ENCODE data around the gene HS6ST2.
"Not testable (repeated sequence)": the region's sequence is repeated elsewhere in the genome, so short reads cannot be mapped to it uniquely, and the experiment has no call there.

The HS6ST2 gene

DNA sequence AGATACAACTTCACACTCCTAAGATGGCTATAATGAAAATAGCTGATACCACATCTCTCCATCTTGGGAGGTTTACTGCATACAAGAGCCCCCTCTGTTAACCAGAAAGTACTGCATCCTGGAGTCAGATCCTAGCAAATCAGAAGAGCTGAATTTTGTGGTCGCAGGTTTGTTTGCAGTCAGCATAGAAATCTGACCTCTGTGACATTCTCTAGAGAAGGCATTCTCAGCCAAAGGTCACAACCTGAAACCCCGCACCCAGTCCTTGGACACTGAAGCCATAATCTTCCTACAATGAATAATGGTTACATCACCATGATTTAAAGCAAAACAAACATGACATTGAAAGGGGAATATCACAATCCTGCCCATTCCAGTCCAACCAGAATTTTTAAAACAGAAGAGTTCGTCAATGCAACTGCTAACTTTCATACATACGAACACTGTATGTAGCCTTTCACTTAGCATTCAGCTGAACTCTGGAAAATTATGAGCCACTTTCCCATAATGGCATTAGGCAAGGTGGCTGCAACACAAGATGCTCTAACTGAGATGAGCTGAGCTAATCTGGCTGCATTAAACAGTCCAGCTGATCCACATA lies 17.6 kb downstream of the HS6ST2 start:
- no peak for DNase-seq

DNA sequence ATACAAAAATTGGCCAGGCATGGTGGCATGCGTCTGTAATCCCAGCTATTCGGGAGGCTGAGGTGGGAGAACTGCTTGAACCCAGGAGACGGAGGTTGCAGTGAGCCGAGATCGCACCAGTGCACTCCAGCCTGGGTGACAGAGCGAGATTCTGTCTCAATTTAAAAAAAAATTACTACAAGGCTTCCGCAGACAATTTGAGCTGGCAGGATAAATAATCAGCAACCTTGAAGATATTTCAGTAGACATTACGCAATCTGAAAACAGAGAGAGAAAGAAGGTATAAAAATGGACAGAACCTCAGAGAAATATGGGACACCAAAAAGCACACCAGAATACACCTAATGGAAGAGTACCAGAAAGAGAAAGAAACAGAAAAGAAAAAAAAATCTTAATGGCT lies 25.3 kb downstream of the HS6ST2 start:
- no peak for DNase-seq

DNA sequence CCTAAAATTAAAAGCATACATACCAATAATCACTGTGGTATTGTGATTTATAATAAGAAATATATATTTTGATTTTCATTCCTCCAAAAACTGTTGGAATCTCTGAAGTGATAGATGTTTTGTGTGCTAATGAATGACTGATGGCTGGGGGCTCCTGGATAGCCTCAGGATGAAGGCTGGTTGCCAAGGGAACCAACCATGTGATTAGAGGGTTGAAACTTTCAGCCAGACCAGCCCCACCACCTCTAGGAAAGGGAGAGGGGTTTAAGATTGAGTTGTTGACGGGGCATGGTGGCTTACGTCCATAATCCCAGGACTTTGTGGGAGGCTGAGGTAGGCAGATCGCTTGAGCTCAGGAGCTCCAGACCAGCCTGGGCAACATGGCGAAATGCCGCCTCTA lies 34.0 kb downstream of the HS6ST2 start:
- DNase-seq = no peak

DNA sequence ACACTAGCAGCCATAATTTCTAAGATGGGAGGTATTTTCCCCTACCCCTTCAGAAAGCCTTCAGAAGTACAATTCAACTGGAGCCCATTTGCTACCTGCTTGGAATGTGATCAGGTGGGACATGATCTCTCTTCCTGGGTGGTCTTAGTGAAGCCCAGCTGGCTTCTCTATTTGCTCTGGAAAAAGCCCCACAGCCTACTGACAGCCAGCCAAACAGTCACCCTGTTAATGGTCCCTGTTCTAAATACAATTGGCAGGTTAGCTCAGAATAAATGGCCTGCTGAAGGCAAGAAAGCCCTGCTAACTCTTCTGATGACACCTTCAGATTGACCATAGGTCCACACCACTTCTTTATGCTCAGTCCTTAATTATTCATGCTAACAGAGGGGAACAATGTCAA lies 39.9 kb downstream of the HS6ST2 start:
- DNase-seq = no peak

DNA sequence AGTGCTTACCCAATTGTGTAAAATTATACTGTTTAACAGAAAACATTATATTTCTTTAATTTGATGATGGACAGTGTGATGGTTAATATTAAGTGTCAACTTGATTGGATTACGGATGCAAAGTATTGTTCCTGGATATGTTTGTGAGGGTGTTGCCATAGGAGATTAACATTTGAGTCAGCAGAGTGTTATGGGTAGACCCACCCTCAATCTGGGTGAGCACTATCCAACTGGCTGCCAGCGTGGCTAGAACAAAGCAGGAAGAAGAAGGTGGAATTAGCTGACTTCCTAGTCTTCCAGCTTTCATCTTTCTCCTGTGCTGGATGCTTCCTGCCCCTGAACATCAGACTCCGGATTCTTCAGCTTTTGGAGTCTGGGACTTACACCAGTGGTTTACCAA lies 42.1 kb downstream of the HS6ST2 start:
- DNase-seq = no peak

DNA sequence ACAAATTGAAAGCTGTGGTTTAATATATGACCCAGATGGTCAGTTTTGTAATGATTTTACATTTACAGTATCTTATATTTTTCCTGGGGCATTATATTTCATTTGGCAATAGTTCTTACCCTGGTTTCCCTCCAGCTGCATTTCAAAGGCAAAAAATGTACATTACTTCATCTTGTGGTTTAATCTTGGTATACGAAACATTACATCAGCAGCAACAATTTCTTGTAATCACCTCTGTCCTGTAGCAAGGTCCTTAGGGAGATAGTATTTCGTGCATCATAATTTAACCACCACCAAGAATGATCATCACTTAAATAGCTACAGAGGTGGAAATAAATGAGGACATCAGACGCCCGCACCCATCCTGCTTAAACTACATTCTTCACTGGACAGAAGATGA lies 48.8 kb downstream of the HS6ST2 start:
- no peak for DNase-seq

DNA sequence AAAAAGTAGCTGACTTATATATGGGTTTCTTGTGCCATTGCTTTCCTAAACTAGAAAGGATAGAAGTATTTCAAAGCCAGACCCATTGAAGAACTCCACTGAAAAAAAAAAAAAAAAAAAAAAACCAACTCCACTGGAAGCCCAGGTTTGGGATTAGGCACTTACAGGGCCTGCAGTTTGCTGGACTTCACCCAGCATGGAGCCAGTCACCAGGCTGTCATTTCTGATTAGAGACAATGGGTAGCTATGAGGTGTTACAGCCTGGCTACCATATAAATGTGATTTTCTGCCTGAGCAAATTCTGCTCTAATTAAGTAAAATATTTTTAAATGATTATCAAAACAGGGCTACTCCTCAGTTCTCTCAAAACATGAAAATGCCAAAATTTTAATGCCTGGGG lies 49.5 kb downstream of the HS6ST2 start:
- DNase-seq = no peak

DNA sequence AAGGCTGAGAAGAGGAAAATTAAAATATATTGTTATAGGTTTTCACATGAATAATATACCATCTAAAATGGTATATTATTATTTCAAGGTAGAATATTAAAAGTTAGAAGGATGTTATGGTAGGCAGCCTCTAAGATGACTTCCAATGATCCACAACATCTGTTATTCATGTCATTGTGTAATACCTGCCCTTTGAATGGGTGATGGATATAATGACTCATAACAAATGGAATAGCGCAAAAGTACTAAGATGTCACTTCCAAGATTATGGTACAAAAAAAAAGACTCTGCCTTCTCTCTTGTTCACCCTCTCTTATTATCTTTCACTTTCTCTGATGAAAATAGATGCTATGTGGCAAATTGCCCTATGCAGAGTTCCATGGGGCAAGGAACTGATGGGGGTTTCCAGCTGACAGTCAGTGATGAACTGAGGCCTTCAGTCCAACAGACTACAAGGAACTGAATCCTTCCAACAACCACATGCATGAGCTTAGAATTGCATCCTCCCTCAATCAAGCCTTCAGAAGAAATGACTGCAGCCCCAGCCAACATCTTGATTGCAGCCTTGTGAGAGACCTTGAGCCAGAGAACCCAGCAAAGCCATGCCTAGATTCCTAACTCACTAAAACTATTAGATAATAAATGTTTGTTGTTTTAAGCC lies 57.7 kb downstream of the HS6ST2 start:
- no peak for DNase-seq

DNA sequence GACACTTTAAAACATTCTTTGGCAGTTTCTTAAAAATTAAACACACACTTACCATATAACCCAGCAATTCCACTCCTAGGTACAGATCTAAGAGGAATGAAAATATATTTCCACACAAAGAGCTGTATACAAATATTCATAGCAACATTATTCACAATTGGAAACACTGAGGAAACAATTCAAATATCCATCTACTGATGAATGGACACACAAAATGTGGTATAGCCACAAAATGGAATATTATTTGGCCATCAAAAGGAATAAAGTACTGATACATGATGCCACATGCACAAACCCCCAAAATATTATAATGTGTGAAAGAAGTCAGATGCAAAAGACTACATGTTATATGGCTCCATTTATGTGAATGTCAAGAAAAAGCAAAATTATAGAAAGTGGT lies 70.9 kb downstream of the HS6ST2 start:
- DNase-seq = no peak

DNA sequence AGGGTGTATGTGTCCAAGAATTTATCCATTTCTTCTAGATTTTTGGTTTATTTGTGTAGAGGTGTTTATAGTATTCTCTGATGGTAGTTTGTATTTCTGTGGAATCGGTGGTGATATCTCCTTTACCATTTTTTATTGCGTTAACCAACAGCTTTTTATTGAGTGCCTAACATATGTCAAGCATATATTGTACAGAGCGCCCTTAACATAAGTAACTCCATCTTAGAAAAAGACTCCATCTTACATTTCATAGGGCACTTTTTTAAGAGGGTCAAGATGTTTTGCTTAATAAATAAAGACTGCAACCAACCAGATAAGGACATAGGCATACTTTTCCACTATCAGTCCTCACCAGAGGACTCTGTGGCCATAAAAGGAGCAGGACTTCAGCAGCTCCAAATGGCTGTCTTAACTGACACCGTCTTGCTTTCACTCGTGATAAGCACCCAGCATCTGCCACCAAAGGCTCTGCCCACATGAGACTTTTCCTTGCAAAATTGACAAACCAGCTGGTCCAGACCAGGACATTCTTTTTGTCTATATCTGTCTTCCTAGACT lies 75.0 kb downstream of the HS6ST2 start:
- DNase-seq = no peak

DNA sequence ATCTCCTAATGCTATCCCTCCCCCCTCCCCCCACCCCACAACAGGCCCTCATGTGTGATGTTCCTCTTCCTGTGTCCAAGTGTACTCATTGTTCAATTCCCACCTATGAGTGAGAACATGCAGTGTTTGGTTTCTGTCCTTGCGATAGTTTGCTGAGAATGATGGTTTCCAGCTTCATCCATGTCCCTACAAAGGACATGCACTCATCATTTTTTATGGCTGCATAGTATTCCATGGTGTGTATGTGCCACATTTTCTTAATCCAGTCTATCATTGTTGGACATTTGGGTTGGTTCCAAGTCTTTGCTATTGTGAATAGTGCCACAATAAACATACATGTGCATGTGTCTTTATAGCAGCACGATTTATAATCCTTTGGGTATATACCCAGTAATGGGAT lies 77.7 kb downstream of the HS6ST2 start:
- not testable (repeated sequence) for DNase-seq

DNA sequence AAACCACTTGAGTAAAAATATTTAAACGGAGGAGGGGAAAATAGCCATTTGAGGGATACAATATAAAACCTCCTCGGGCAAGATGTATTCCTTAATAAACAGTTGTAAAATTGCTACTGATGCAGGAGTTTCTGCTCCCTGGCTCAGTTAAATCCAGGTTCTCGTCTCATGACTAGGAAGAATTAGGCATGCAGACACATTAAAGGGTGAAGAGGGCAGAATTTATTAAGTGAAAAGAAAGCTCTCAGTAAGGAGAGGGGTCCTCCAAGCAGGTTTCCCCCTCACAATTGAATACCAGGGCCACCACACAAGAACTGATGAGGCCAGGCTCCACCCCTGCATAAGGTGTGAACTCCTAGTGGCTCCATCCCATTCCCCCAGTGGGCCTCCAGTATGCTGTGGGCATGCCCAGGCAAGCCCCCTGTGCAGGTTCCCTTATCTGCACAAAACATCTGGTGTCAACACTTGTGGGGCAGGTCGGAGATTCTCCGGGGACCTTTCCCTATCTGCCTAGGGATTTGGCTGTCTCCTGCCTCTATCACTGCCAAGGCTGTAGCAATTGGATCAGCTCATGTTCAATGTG lies 80.4 kb downstream of the HS6ST2 start:
- no peak for DNase-seq

DNA sequence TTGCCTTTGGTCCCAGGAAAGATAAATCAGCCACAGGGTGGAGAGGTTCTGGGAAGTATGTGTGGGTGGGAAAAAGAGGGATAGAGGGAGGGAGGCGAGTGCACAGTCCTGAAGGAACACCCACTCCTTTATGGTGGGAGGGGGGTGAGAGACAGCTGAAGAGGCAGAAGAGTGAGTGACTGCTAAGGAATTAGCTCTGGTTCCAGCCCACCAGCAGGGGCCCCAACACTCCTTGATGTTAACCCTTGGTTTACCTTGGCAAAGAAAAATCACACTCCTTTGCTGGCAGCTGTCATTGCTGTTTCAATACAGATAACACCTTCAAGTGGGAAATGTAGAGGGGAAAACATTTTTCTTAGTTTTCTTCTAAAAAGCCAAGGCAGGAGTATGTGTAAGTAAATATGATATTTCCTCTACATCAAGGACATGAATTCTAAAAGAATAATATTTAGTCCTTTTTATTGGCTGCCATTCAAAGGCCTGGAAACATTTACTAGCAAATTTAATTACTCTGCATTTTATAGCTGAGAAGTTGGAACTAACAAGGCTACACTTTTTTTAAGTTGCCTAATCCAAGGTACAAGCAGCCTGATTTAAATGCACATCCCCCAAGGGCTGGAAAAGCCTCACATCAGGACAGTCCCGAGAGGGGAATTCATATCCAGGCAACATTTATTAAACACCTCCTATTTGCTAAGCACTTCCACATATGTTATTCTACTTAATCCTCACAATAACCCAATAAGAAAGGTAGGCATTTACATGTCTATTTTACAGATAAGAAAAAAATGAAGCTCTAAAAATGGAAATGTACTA lies 81.7 kb downstream of the HS6ST2 start:
- DNase-seq = no peak

DNA sequence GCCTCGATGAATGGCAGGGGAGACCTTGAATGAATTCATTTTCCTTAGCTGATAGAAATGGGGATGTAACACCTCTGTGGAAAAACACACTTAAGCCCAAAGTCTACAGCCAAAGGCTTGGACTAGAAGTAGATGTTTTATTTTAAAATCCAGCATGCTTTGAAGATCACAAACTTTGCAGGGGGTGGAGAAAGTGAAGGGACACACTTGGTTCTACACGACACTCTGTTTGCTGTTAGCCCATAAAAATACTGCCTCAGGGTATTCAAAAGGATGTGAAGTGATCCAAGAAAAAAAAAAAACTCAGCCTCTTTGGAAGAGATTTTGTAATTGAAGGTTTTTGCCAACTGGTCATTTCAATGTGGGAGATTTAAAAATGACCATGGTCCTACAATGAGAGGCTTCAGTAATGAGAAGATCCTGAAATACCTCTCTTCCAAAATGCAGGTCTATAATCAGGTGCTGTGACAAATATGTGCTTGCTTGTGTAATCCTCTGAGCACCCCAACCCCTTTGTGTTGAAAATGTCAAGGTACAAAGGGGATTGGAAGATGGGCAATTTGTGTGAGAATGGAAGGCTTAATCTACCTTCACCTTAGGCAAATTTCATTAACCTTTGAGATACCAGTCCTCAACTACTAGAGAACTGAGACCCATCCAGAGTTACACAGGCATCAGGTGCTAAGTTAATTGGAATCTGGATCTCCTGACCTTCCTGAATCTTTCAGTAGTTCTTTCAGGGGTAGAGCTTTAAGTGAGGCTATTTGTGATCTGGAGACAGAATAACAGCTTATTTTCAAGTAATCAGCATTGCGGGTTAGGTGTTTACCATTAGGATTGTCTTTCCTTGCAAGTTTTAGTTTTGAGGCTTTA lies 82.5 kb downstream of the HS6ST2 start:
- DNase-seq = no peak

DNA sequence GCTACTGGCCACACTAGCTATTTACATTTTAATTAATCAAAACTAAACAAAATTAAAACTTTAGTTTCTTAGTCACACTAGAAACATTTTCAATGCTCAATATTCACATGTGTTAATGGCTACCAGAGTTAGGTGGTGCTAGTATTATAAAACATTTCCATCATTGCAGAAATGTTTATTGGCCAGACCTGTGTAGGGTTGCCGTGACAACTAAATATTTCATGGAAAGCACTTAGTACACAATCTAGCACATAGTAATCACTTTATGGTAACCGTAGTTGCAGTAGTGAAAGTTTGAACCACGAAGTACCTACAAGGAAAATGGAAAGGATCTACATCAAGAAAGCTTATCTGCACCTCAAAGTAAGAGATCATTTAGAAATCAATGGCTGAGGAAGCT lies 95.9 kb downstream of the HS6ST2 start:
- no peak for DNase-seq

DNA sequence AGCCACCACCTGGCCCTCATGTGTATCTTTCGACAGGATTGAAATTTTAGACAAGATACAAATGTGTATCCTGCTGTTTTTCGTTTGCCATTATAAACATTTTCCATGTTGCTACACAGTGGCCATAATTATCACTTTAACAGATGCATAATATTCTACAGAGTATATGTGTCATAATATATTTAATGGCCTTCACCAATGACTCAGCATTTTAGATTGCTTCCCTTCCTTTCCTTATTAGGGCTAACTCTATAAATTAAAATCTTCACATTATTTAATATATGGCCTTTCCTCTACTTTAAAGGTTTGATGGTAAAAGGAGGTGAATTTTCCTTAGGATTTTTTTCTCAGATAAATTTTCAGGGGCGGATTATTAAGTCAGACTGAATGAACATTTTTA lies 97.4 kb downstream of the HS6ST2 start:
- DNase-seq = no peak

DNA sequence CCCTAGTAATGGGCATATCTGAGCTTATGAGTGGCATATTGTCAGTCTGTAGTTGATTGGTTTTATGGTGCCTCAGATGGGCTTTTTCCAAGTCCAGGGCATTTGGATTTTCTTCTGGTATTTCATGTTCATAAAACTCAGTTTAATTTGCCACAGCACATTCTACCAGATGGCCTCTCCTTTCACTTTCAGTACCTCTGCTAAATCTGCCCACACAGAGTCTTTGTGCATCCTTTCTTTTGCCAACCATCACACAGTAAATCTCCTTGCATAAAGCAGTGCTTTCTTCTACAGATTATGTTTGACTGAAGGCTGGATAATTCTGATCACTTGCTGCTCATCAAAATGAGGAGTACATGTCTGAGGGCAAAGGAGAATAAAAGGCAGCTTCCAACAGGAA lies 98.2 kb downstream of the HS6ST2 start:
- DNase-seq = no peak

DNA sequence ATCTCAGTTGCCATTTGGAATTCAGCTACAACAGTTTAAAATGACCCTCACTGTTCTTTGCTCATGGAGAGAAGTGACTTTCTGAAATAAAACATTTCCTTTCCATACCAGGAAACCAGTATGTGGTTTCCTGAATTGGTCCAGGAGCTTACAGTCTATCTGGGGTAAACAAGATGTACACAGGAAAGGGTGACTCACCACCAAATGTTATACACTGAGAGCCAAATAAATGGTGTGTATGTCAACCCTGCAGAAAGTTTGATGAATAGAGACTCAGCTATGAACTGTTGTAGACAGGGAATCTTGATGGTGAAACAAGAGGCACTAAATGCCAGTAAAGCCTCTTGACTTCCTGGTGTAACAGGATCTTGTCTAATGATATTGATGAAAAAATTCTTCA lies 100.4 kb downstream of the HS6ST2 start:
- DNase-seq = no peak

DNA sequence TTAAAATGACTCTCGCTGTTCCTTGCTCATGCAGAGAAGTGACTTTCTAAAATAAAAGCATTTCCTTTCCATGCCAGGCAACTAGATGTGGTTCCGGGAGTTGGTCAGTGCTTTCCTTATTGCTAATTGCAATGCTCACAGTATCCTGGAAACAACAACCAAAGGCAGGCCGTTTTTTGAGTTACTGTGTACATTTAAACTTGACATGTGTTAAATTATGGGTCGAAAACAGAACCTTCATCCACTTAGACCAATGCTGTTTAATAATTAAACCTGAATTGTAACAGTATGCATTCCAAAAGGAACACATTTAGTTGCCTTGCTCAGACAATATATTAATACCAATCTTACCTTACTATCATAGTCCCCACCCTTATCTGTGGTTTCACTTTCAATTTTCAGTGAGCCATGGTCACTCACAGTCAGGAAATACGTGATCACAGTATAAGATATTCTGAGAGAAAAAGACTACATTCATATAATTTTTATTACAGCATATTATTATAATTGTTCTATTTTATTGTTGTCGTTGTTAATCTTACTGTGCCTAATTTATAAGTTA lies 102.6 kb downstream of the HS6ST2 start:
- no peak for DNase-seq

DNA sequence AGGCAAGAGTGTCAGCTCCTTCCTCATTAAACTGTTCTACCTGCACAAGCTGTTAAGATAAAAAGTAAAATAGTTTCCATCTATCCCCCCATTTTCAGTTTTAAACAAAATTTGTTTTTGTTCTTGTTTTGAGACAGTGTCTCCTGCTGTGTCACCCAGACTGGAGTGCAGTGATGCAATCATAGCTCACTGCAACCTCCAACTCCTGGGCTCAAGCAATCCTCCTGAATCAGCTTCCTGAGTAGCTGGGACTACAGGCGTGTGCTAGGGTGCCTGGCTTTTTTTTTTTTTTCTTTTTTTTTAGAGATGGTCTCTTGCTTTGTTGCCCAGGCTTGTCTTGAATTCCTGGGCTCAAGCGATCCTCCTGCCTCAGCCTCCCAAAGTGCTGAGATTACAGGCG lies 105.4 kb downstream of the HS6ST2 start:
- DNase-seq = no peak

DNA sequence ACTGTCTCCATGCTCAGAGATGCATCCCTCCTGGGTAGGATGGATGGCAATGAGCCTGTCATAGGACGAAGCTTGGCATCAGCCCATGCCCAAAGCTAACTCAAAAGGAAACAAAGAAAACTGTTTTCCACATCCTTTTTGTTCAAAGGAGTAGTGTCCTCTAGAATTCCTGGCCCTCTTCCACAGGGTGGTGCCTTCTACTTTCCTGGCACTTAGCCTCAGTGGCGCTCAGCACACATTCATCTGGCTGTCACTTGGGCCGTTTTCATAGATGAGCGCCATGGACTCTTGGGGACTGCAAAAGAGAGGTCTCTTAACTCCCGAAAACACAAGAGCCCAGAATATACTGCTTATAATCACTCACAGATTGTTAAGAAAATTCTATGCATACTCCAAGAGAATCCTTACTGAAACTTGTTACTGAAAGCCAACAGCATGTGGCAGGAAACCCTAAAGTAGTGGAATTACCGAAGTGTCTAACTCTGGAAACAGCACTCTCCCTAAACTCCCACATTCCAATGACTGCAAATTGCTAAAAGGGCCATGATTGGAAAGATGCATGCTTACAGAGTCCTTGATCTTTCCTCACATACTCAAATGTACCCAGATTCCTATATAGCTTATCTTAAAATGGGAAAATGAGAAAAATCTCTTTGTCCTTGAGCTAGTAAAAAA lies 110.0 kb downstream of the HS6ST2 start:
- DNase-seq = no peak

DNA sequence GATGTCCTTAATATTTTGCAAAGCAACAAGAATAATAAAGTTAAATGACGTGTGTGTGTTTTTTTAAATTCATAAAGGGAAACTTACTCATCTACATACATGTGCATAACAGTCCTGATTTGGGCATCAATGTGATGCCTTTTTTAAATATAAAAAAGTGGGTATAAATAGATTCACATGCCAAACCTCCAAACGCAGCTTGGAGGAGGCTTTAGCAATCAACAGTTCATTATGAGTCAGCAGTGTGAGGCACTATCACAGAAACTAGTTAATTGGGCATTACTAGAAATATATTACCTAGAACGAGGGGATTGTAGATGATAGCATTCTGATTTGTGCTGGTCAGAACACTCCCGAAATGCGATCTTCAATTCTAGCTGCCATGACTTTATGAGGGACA lies 115.1 kb downstream of the HS6ST2 start:
- no peak for DNase-seq

Measured in 8988T (cell line).